Measurements from ENCODE around the gene INPP5A.
A peak's percentile ranks its signal among the peaks of the same experiment; 100 is the strongest.

Gene INPP5A

GRCh38 chr10:132631338-132631735 is 93.8 kb downstream of the INPP5A start:
- Histone ChIP-seq H3K27me3 (replicated peaks; ENCODE audit: control insufficient read depth, insufficient read depth, low read length, poor library complexity, severe bottlenecking) (no peaks in the 10 kb centered on the region), H3K9me3 (ENCODE audit: control insufficient read depth, low read length) (no peaks in the 10 kb centered on the region), H3K36me3 (ENCODE audit: control insufficient read depth, insufficient read depth, low read length) (no peaks in the 10 kb centered on the region), H3K4me1 (ENCODE audit: control insufficient read depth, insufficient read depth, low read length, poor library complexity, severe bottlenecking) (no peaks in the 10 kb centered on the region), H3K4me3 (ENCODE audit: insufficient read depth, low read depth, low read length, poor library complexity, severe bottlenecking) (no peak overlapping the region), H3K27ac (ENCODE audit: insufficient read depth, low read length, poor library complexity, severe bottlenecking) (no peak overlapping the region)
- no peak for DNase-seq

DNA sequence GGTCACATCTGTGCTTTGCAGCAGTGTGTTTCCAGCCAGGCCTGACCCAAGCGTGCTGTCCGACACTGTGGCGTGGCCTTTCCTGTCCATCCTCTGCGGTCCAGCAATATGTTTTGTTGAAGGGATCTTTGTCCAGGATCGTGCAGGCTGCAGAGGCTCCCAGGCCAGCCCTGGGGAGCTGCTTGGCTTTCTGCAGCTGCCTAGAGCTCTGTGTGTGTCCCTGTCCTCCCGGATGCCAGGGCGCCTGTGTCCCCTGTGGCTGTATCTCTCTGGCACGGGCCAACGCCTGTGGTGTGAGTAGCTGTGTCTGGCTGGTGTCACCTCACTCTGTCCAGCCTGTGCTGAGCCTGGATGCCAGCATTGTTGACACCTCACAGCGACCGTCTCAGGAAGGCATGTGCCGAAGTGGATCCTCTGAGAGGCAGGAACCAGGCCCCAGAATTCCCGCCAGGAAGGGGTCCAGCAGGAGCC is 94.5 kb downstream of the INPP5A start:
- Histone ChIP-seq H3K27me3 (replicated peaks; ENCODE audit: control insufficient read depth, insufficient read depth, low read length, poor library complexity, severe bottlenecking) (no peaks in the 10 kb centered on the region), H3K9me3 (ENCODE audit: control insufficient read depth, low read length) (no peaks in the 10 kb centered on the region), H3K4me1 (ENCODE audit: control insufficient read depth, insufficient read depth, low read length, poor library complexity, severe bottlenecking) (no peaks in the 10 kb centered on the region), H3K36me3 (ENCODE audit: control insufficient read depth, insufficient read depth, low read length) (no peaks in the 10 kb centered on the region), H3K27ac (ENCODE audit: insufficient read depth, low read length, poor library complexity, severe bottlenecking) (no peak overlapping the region), H3K4me3 (ENCODE audit: insufficient read depth, low read depth, low read length, poor library complexity, severe bottlenecking) (no peak overlapping the region)
- DNase-seq, result no peak

DNA sequence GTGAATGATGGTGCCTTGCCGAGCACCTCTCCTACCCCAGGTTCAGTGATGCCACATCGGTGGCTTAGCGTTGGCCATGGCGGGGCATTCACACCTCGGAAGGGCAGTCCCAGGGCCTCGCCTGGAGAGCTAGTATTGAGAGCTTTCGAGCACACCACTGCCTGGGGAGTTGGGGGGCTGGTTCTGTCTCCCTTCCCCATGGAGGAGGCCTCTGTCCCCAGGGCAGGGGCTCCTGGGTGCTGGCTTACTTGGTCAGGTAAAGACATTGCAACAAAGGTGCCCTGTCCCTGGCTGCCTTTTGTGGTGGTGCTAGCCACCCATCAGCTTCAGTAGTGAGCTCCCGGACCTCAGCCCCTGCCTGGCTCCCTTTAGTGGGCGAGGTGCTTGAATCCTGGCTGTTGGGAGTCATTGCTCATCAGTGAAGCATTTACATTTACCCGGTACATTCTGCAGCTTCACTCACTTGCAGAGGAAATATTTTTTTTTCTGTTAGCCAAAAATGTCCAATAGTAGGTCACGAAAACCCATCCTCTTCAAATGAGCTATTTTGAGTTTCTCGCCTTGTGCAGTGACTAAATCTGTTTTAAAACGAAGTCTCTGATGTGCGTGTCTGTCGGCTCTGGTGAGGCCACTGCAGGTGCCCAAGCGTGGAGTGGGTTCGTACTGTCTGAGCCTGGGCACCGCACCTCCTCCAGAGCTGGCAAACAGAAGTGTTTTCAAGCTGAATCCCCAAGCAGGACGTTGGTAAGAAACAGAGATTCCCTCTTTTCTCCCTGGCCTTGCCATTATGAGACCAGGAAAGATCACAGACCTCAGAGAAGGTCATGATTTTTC is 95.5 kb downstream of the INPP5A start:
- H3K36me3 ChIP-seq (ENCODE audit: control insufficient read depth, insufficient read depth, low read length), result no peaks in the 10 kb centered on the region
- H3K4me1 ChIP-seq (ENCODE audit: control insufficient read depth, insufficient read depth, low read length, poor library complexity, severe bottlenecking), result no peaks in the 10 kb centered on the region
- no peak for DNase-seq
- H3K27me3 ChIP-seq (replicated peaks; ENCODE audit: control insufficient read depth, insufficient read depth, low read length, poor library complexity, severe bottlenecking), result no peaks in the 10 kb centered on the region
- no peak overlapping the region for H3K27ac ChIP-seq (ENCODE audit: insufficient read depth, low read length, poor library complexity, severe bottlenecking)
- H3K4me3 ChIP-seq (ENCODE audit: insufficient read depth, low read depth, low read length, poor library complexity, severe bottlenecking), result no peak overlapping the region
- H3K9me3 ChIP-seq (ENCODE audit: control insufficient read depth, low read length), result no peaks in the 10 kb centered on the region

- DNase-seq, result no peak
Measured at GRCh38 chr10:132634241-132634946, 96.8 kb downstream of the INPP5A start.

GRCh38 chr10:132634947-132635271 is 97.3 kb downstream of the INPP5A start:
- no peaks in the 10 kb centered on the region for H3K9me3 ChIP-seq (ENCODE audit: control insufficient read depth, low read length)
- H3K27ac ChIP-seq (ENCODE audit: insufficient read depth, low read length, poor library complexity, severe bottlenecking), result no peak overlapping the region
- H3K36me3 ChIP-seq (ENCODE audit: control insufficient read depth, insufficient read depth, low read length), result no peaks in the 10 kb centered on the region
- no peaks in the 10 kb centered on the region for H3K4me1 ChIP-seq (ENCODE audit: control insufficient read depth, insufficient read depth, low read length, poor library complexity, severe bottlenecking)
- no peak for DNase-seq
- H3K4me3 ChIP-seq (ENCODE audit: insufficient read depth, low read depth, low read length, poor library complexity, severe bottlenecking), result no peak overlapping the region
- no peaks in the 10 kb centered on the region for H3K27me3 ChIP-seq (replicated peaks; ENCODE audit: control insufficient read depth, insufficient read depth, low read length, poor library complexity, severe bottlenecking)

More at GRCh38 chr10:132634241-132634946, 96.8 kb downstream of the INPP5A start:
- H3K36me3 ChIP-seq (ENCODE audit: control insufficient read depth, insufficient read depth, low read length), result no peaks in the 10 kb centered on the region
- no peaks in the 10 kb centered on the region for H3K4me1 ChIP-seq (ENCODE audit: control insufficient read depth, insufficient read depth, low read length, poor library complexity, severe bottlenecking)
- H3K27ac ChIP-seq (ENCODE audit: insufficient read depth, low read length, poor library complexity, severe bottlenecking), result no peak overlapping the region
- no peaks in the 10 kb centered on the region for H3K27me3 ChIP-seq (replicated peaks; ENCODE audit: control insufficient read depth, insufficient read depth, low read length, poor library complexity, severe bottlenecking)
- no peak overlapping the region for H3K4me3 ChIP-seq (ENCODE audit: insufficient read depth, low read depth, low read length, poor library complexity, severe bottlenecking)
- H3K9me3 ChIP-seq (ENCODE audit: control insufficient read depth, low read length), result no peaks in the 10 kb centered on the region

GRCh38 chr10:132636358-132636757 is 98.8 kb downstream of the INPP5A start:
- Histone ChIP-seq H3K27ac (ENCODE audit: insufficient read depth, low read length, poor library complexity, severe bottlenecking) (no peak overlapping the region), H3K36me3 (ENCODE audit: control insufficient read depth, insufficient read depth, low read length) (no peaks in the 10 kb centered on the region), H3K4me1 (ENCODE audit: control insufficient read depth, insufficient read depth, low read length, poor library complexity, severe bottlenecking) (no peaks in the 10 kb centered on the region), H3K9me3 (ENCODE audit: control insufficient read depth, low read length) (no peaks in the 10 kb centered on the region), H3K27me3 (replicated peaks; ENCODE audit: control insufficient read depth, insufficient read depth, low read length, poor library complexity, severe bottlenecking) (no peaks in the 10 kb centered on the region), H3K4me3 (ENCODE audit: insufficient read depth, low read depth, low read length, poor library complexity, severe bottlenecking) (no peak overlapping the region)
- no peak for DNase-seq

- H3K27ac ChIP-seq (ENCODE audit: insufficient read depth, low read length, poor library complexity, severe bottlenecking), result no peak overlapping the region
- H3K4me3 ChIP-seq (ENCODE audit: insufficient read depth, low read depth, low read length, poor library complexity, severe bottlenecking), result no peak overlapping the region
- no peaks in the 10 kb centered on the region for H3K36me3 ChIP-seq (ENCODE audit: control insufficient read depth, insufficient read depth, low read length)
- no peaks in the 10 kb centered on the region for H3K27me3 ChIP-seq (replicated peaks; ENCODE audit: control insufficient read depth, insufficient read depth, low read length, poor library complexity, severe bottlenecking)
- H3K9me3 ChIP-seq (ENCODE audit: control insufficient read depth, low read length), result no peaks in the 10 kb centered on the region
- no peaks in the 10 kb centered on the region for H3K4me1 ChIP-seq (ENCODE audit: control insufficient read depth, insufficient read depth, low read length, poor library complexity, severe bottlenecking)
- DNase-seq, result peak in 1 of 3 donors; percentile 8
Measured at GRCh38 chr10:132637477-132638129, 100.0 kb downstream of the INPP5A start.

GRCh38 chr10:132638130-132638515 is 100.5 kb downstream of the INPP5A start:
- H3K9me3 ChIP-seq (ENCODE audit: control insufficient read depth, low read length), result no peaks in the 10 kb centered on the region
- no peaks in the 10 kb centered on the region for H3K4me1 ChIP-seq (ENCODE audit: control insufficient read depth, insufficient read depth, low read length, poor library complexity, severe bottlenecking)
- H3K36me3 ChIP-seq (ENCODE audit: control insufficient read depth, insufficient read depth, low read length), result no peaks in the 10 kb centered on the region
- DNase-seq, result no peak
- H3K27me3 ChIP-seq (replicated peaks; ENCODE audit: control insufficient read depth, insufficient read depth, low read length, poor library complexity, severe bottlenecking), result no peaks in the 10 kb centered on the region
- H3K4me3 ChIP-seq (ENCODE audit: insufficient read depth, low read depth, low read length, poor library complexity, severe bottlenecking), result no peak overlapping the region
- no peak overlapping the region for H3K27ac ChIP-seq (ENCODE audit: insufficient read depth, low read length, poor library complexity, severe bottlenecking)

- no peaks in the 10 kb centered on the region for H3K36me3 ChIP-seq (ENCODE audit: control insufficient read depth, insufficient read depth, low read length)
- no peak for DNase-seq
- no peaks in the 10 kb centered on the region for H3K27me3 ChIP-seq (replicated peaks; ENCODE audit: control insufficient read depth, insufficient read depth, low read length, poor library complexity, severe bottlenecking)
- no peaks in the 10 kb centered on the region for H3K9me3 ChIP-seq (ENCODE audit: control insufficient read depth, low read length)
- H3K27ac ChIP-seq (ENCODE audit: insufficient read depth, low read length, poor library complexity, severe bottlenecking), result no peak overlapping the region
- H3K4me3 ChIP-seq (ENCODE audit: insufficient read depth, low read depth, low read length, poor library complexity, severe bottlenecking), result no peak overlapping the region
- no peaks in the 10 kb centered on the region for H3K4me1 ChIP-seq (ENCODE audit: control insufficient read depth, insufficient read depth, low read length, poor library complexity, severe bottlenecking)
Measured at GRCh38 chr10:132639470-132639869, 101.9 kb downstream of the INPP5A start.
